ELF-1 (cell line): ENCODE data around the gene NCAPG.
"Not testable (repeated sequence)": the region's sequence is repeated elsewhere in the genome, so short reads cannot be mapped to it uniquely, and the experiment has no call there.

ENCODE experiments used
- DNase-seq: peaks from one replicate; pipeline ENCODE4 v3.0.0-alpha.2; 2016; ENCODE audit warnings: low read depth, low spot score

Gene NCAPG

GRCh38 chr4:17794730-17795129 is 16.0 kb upstream of the NCAPG start:
- no peak for DNase-seq

- DNase-seq = no peak
Observed at GRCh38 chr4:17797808-17798207, 13.0 kb upstream of the NCAPG start.

- DNase-seq = no peak
Observed at GRCh38 chr4:17805580-17806155, 5.1 kb upstream of the NCAPG start.

GRCh38 chr4:17807446-17807845 is 3.3 kb upstream of the NCAPG start:
- DNase-seq = no peak

GRCh38 chr4:17809667-17810066 is 1.1 kb upstream of the NCAPG start:
- DNase-seq = no peak

GRCh38 chr4:17811078-17811603 is 362 bp downstream of the NCAPG start:
- DNase-seq = no peak

- no peak for DNase-seq
Observed at GRCh38 chr4:17812125-17812524, 1.3 kb downstream of the NCAPG start.

GRCh38 chr4:17812801-17813200 is 2.0 kb downstream of the NCAPG start:
- DNase-seq = no peak

- no peak for DNase-seq
Observed at GRCh38 chr4:17814140-17814539, 3.4 kb downstream of the NCAPG start.

- DNase-seq = no peak
Observed at GRCh38 chr4:17816142-17816541, 5.4 kb downstream of the NCAPG start.

- no peak for DNase-seq
Observed at GRCh38 chr4:17817027-17817426, 6.2 kb downstream of the NCAPG start.

GRCh38 chr4:17823871-17824669 is 13.3 kb downstream of the NCAPG start:
- DNase-seq = no peak

- DNase-seq = no peak
Observed at GRCh38 chr4:17846266-17846665, 35.5 kb downstream of the NCAPG start.

GRCh38 chr4:17850295-17850694 is 39.5 kb downstream of the NCAPG start:
- DNase-seq = not testable (repeated sequence)

- DNase-seq = no peak
Observed at GRCh38 chr4:17851959-17852358, 41.2 kb downstream of the NCAPG start.

GRCh38 chr4:17854036-17854435 is 43.3 kb downstream of the NCAPG start:
- no peak for DNase-seq

GRCh38 chr4:17859793-17860406 is 49.1 kb downstream of the NCAPG start:
- DNase-seq = no peak

- not testable (repeated sequence) for DNase-seq
Observed at GRCh38 chr4:17861906-17862305, 51.1 kb downstream of the NCAPG start.

- DNase-seq = no peak
Observed at GRCh38 chr4:17865866-17866363, 55.1 kb downstream of the NCAPG start.

GRCh38 chr4:17866810-17867209 is 56.0 kb downstream of the NCAPG start:
- DNase-seq = no peak

- no peak for DNase-seq
Observed at GRCh38 chr4:17867276-17867675, 56.5 kb downstream of the NCAPG start.

GRCh38 chr4:17869327-17869726 is 58.5 kb downstream of the NCAPG start:
- no peak for DNase-seq
